ENCODE measurements around the gene PDE7B. TPM values are rescaled to one million over a fixed set of nuclear protein-coding genes. Genes with fewer than 3 reads are reported as not detected.

Gene PDE7B
- total RNA-seq, 1 experiment from 2014 or later, result not detected

- H3K27me3 ChIP-seq (replicated peaks; ENCODE audit: insufficient read depth, low read depth, low read length, poor library complexity), result peaks cover 74% of the 10 kb centered on the region
- intact Hi-C loops (cut with micrococcal nuclease; ENCODE audit: unreplicated experiment), result no loop called here
- no TSS peak for BruUV-seq (replicated peaks)
- no peak for TF ChIP-seq CTCF (conservative IDR thresholded peaks at IDR 0.05; ENCODE audit: low read depth, low read length)
- no peak for TF ChIP-seq EZH2 (IDR thresholded peaks at IDR 0.05; ENCODE audit: borderline replicate concordance, low read depth, low read length, poor library complexity, severe bottlenecking)
- POLR2A ChIA-PET (ENCODE audit: low non-redundant PET), result no interaction called here
- no peaks in the 10 kb centered on the region for H3K36me3 ChIP-seq (ENCODE audit: insufficient read depth, low read length, poor library complexity, severe bottlenecking)
- CTCF ChIA-PET, result no interaction called here
- no peak overlapping the region for H3K4me3 ChIP-seq (ENCODE audit: low read depth, low read length, poor library complexity, severe bottlenecking)
- H3K4me1 ChIP-seq (ENCODE audit: insufficient read depth, low read length, poor library complexity, severe bottlenecking), result no peaks in the 10 kb centered on the region
- no peak for DNase-seq (ENCODE audit: low spot score)
- no peaks in the 10 kb centered on the region for H3K9me3 ChIP-seq (ENCODE audit: low read depth, low read length, poor library complexity, severe bottlenecking)
- H3K27ac ChIP-seq (ENCODE audit: low read depth, low read length, poor library complexity, severe bottlenecking), result no peak overlapping the region
Observed at GRCh38 chr6:135955099-135955498, 103.6 kb downstream of the PDE7B start.

GRCh38 chr6:135962731-135963130 is 111.2 kb downstream of the PDE7B start:
- H3K27me3 ChIP-seq (replicated peaks; ENCODE audit: insufficient read depth, low read depth, low read length, poor library complexity), result peaks cover 30% of the 10 kb centered on the region
- no peak for TF ChIP-seq EZH2 (IDR thresholded peaks at IDR 0.05; ENCODE audit: borderline replicate concordance, low read depth, low read length, poor library complexity, severe bottlenecking)
- no peaks in the 10 kb centered on the region for H3K36me3 ChIP-seq (ENCODE audit: insufficient read depth, low read length, poor library complexity, severe bottlenecking)
- POLR2A ChIA-PET (ENCODE audit: low non-redundant PET), result no interaction called here
- no peak for DNase-seq (ENCODE audit: low spot score)
- no peaks in the 10 kb centered on the region for H3K9me3 ChIP-seq (ENCODE audit: low read depth, low read length, poor library complexity, severe bottlenecking)
- BruUV-seq (replicated peaks), result no TSS peak
- intact Hi-C loops (cut with micrococcal nuclease; ENCODE audit: unreplicated experiment), result no loop called here
- H3K4me3 ChIP-seq (ENCODE audit: low read depth, low read length, poor library complexity, severe bottlenecking), result no peak overlapping the region
- H3K4me1 ChIP-seq (ENCODE audit: insufficient read depth, low read length, poor library complexity, severe bottlenecking), result no peaks in the 10 kb centered on the region
- H3K27ac ChIP-seq (ENCODE audit: low read depth, low read length, poor library complexity, severe bottlenecking), result no peak overlapping the region
- CTCF ChIA-PET, result no interaction called here

GRCh38 chr6:135970750-135971149 is 119.2 kb downstream of the PDE7B start:
- BruUV-seq (replicated peaks), result no TSS peak
- peaks cover 9% of the 10 kb centered on the region for H3K27me3 ChIP-seq (replicated peaks; ENCODE audit: insufficient read depth, low read depth, low read length, poor library complexity)
- intact Hi-C loops (cut with micrococcal nuclease; ENCODE audit: unreplicated experiment), result no loop called here
- no peak overlapping the region for H3K27ac ChIP-seq (ENCODE audit: low read depth, low read length, poor library complexity, severe bottlenecking)
- H3K36me3 ChIP-seq (ENCODE audit: insufficient read depth, low read length, poor library complexity, severe bottlenecking), result no peaks in the 10 kb centered on the region
- H3K9me3 ChIP-seq (ENCODE audit: low read depth, low read length, poor library complexity, severe bottlenecking), result no peaks in the 10 kb centered on the region
- ChIA-PET CTCF (no interaction called here), POLR2A (ENCODE audit: low non-redundant PET) (no interaction called here)
- TF ChIP-seq EZH2 (IDR thresholded peaks at IDR 0.05; ENCODE audit: borderline replicate concordance, low read depth, low read length, poor library complexity, severe bottlenecking) (no peak), CTCF (conservative IDR thresholded peaks at IDR 0.05; ENCODE audit: low read depth, low read length) (no peak)
- no peaks in the 10 kb centered on the region for H3K4me1 ChIP-seq (ENCODE audit: insufficient read depth, low read length, poor library complexity, severe bottlenecking)
- no peak for DNase-seq (ENCODE audit: low spot score)
- H3K4me3 ChIP-seq (ENCODE audit: low read depth, low read length, poor library complexity, severe bottlenecking), result no peak overlapping the region

- H3K36me3 ChIP-seq (ENCODE audit: insufficient read depth, low read length, poor library complexity, severe bottlenecking), result no peaks in the 10 kb centered on the region
- no peak for DNase-seq (ENCODE audit: low spot score)
- ChIA-PET CTCF (no interaction called here), POLR2A (ENCODE audit: low non-redundant PET) (no interaction called here)
- TF ChIP-seq CTCF (conservative IDR thresholded peaks at IDR 0.05; ENCODE audit: low read depth, low read length) (no peak), EZH2 (IDR thresholded peaks at IDR 0.05; ENCODE audit: borderline replicate concordance, low read depth, low read length, poor library complexity, severe bottlenecking) (no peak)
- no peaks in the 10 kb centered on the region for H3K4me1 ChIP-seq (ENCODE audit: insufficient read depth, low read length, poor library complexity, severe bottlenecking)
- intact Hi-C loops (cut with micrococcal nuclease; ENCODE audit: unreplicated experiment), result no loop called here
- no peaks in the 10 kb centered on the region for H3K9me3 ChIP-seq (ENCODE audit: low read depth, low read length, poor library complexity, severe bottlenecking)
- no TSS peak for BruUV-seq (replicated peaks)
- no peak overlapping the region for H3K27ac ChIP-seq (ENCODE audit: low read depth, low read length, poor library complexity, severe bottlenecking)
- no peak overlapping the region for H3K4me3 ChIP-seq (ENCODE audit: low read depth, low read length, poor library complexity, severe bottlenecking)
- H3K27me3 ChIP-seq (replicated peaks; ENCODE audit: insufficient read depth, low read depth, low read length, poor library complexity), result peaks cover 10% of the 10 kb centered on the region
Observed at GRCh38 chr6:135971351-135971750, 119.8 kb downstream of the PDE7B start.

Measured in A673 (cell line).